HepG2 (cell line): ENCODE measurements around the gene CSF3R. TPM values are rescaled to one million over a fixed set of nuclear protein-coding genes. Genes with fewer than 3 reads are reported as not detected.
A peak's percentile ranks its signal among the peaks of the same experiment; 100 is the strongest.

Experiments
- GFI1 ChIP-seq: sonication (generic); formaldehyde crosslinking; IDR thresholded peaks from 2 replicates; pipeline ENCODE4 v1.5.0; 2020; ENCODE audit warnings: missing genetic modification reagents, mild to moderate bottlenecking, borderline replicate concordance
- GZF1 ChIP-seq: sonication (generic); formaldehyde crosslinking; IDR thresholded peaks from 2 replicates; pipeline ENCODE4 v1.5.1; 2020; ENCODE audit warnings: mild to moderate bottlenecking, missing genetic modification reagents
- HCFC1 ChIP-seq: fragments of 150-350 bp; IDR thresholded peaks from 2 replicates; pipeline ENCODE4 v1.6.1; 2014; ENCODE audit warnings: low read depth, low read length
- KLF6 ChIP-seq: IDR thresholded peaks from 2 replicates; pipeline ENCODE4 v1.8.0; 2016; ENCODE audit warnings: missing biosample characterization, missing genetic modification reagents
- NCOA1 ChIP-seq: sonication (generic); formaldehyde crosslinking; IDR thresholded peaks from 2 replicates; pipeline ENCODE4 v1.9.0; 2021; ENCODE audit warnings: missing genetic modification reagents
- RARG ChIP-seq: sonication (generic); formaldehyde crosslinking; IDR thresholded peaks from 2 replicates; pipeline ENCODE4 v1.4.0; 2020; ENCODE audit warnings: low read depth, mild to moderate bottlenecking, missing genetic modification reagents
- SP1 ChIP-seq, 2 experiments: fragments of 450-650 bp in 1 of 2; sonication (generic) in 1 of 2; formaldehyde crosslinking in 1 of 2; IDR thresholded peaks; 2 replicates each; pipeline versions ENCODE4 v1.4.0 to v1.6.1; 2016 to 2020; ENCODE audit warnings: missing genetic modification reagents in 1 of 2
- SRSF9 ChIP-seq: fragments of 200-400 bp; formaldehyde crosslinking; IDR thresholded peaks from 2 replicates; pipeline ENCODE4 v1.6.1; 2018; ENCODE audit warnings: borderline replicate concordance, mild to moderate bottlenecking, low read depth, low read length; ENCODE audit not compliant: insufficient read depth, poor library complexity, severe bottlenecking
- TCF12 ChIP-seq, 2 experiments: fragments of 450-650 bp in 1 of 2; sonication (generic) in 1 of 2; formaldehyde crosslinking in 1 of 2; IDR thresholded peaks; 2 replicates each; pipeline versions ENCODE4 v1.6.1 to v1.8.0; 2017 to 2022; ENCODE audit warnings: antibody characterized with exemption in 1 of 2, mild to moderate bottlenecking in 1 of 2, missing genetic modification reagents in 1 of 2, moderate library complexity in 1 of 2
- ZBTB34 ChIP-seq: sonication (generic); formaldehyde crosslinking; IDR thresholded peaks from 2 replicates; pipeline ENCODE4 v1.8.0; 2022; ENCODE audit warnings: mild to moderate bottlenecking, missing genetic modification reagents
- ZFP91 ChIP-seq: sonication (generic); formaldehyde crosslinking; IDR thresholded peaks from 2 replicates; pipeline ENCODE4 v1.9.0; 2022; ENCODE audit warnings: missing genetic modification reagents, mild to moderate bottlenecking, borderline replicate concordance
- ZNF274 ChIP-seq: sonication (generic); formaldehyde crosslinking; IDR thresholded peaks from 2 replicates; pipeline ENCODE4 v1.5.1; 2020; ENCODE audit warnings: mild to moderate bottlenecking, missing genetic modification reagents
- ZNF276 ChIP-seq: sonication (generic); formaldehyde crosslinking; IDR thresholded peaks from 2 replicates; pipeline ENCODE4 v1.4.0; 2020; ENCODE audit warnings: mild to moderate bottlenecking, low read depth, missing genetic modification reagents
- ZNF331 ChIP-seq: sonication (generic); formaldehyde crosslinking; IDR thresholded peaks from 2 replicates; pipeline ENCODE4 v1.4.0; 2020; ENCODE audit warnings: missing genetic modification reagents
- ZNF333 ChIP-seq: sonication (generic); formaldehyde crosslinking; IDR thresholded peaks from 2 replicates; pipeline ENCODE4 v1.4.0; 2020; ENCODE audit warnings: mild to moderate bottlenecking, missing genetic modification reagents, borderline replicate concordance
- ZNF530 ChIP-seq: sonication (generic); formaldehyde crosslinking; IDR thresholded peaks from 2 replicates; pipeline ENCODE4 v1.5.0; 2020; ENCODE audit warnings: low read depth, mild to moderate bottlenecking, missing genetic modification reagents
- ZNF562 ChIP-seq: sonication (generic); formaldehyde crosslinking; IDR thresholded peaks from 2 replicates; pipeline ENCODE4 v1.8.0; 2022; ENCODE audit warnings: missing genetic modification reagents, borderline replicate concordance
- ZNF883 ChIP-seq: sonication (generic); formaldehyde crosslinking; IDR thresholded peaks from 2 replicates; pipeline ENCODE4 v1.5.1; 2020; ENCODE audit warnings: mild to moderate bottlenecking, missing genetic modification reagents; ENCODE audit errors: not compliant biosample characterization
- polyA plus RNA-seq, 8 experiments: library from polyadenylated mRNA; depleted of rRNA in 3 of 8; stranded (reverse) in 7 of 8; unstranded in 1 of 8; fragments of >200 nt; fragmentation: Illumina TruSeq in 4 of 8; extraction: Trizol in 4 of 8; gene quantifications; 2 replicates each; pipeline versions ENCODE4 v1.2.1 to v1.2.3, GENCODE V29; 2011 to 2016; ENCODE audit warnings: low read depth in 4 of 8, missing spikeins in 1 of 8, mixed read lengths in 1 of 8; ENCODE audit not compliant: insufficient read depth in 1 of 8
- total RNA-seq, 5 experiments: library from RNA; depleted of rRNA; stranded (reverse); fragments of >200 nt; fragmentation: Illumina TruSeq; extraction: Trizol; gene quantifications; 2 replicates each; pipeline ENCODE4 v1.2.3, GENCODE V29; 2016; ENCODE audit warnings: low read depth in 1 of 5
- TF ChIP-seq, protein P1 (sequence below): sonication (generic); formaldehyde crosslinking; IDR thresholded peaks from 2 replicates; pipeline ENCODE4 v1.5.0; 2020; ENCODE audit warnings: mild to moderate bottlenecking, missing genetic modification reagents
- TF ChIP-seq, protein P2 (sequence below): conservative IDR thresholded peaks from 2 replicates; pipeline ENCODE4 v1.6.1; 2018; ENCODE audit warnings: missing genetic modification reagents

CSF3R gene
- total and polyA plus RNA-seq, 2 of the 13 experiments (the other 11 are each of a cell fraction or from before 2014, with no cell fraction given), result 11.9 to 28.8 TPM

GRCh38 chr1:36463803-36464604, 18.7 kb downstream of the CSF3R start, which contains the start of gene MRPS15 (continued):
- TF ChIP-seq ZNF333, result no peak
- no peak for TF ChIP-seq ZNF530 (CRISPR knock-in tag)
- no peak for TF ChIP-seq SRSF9
- TF ChIP-seq, protein P1, sequence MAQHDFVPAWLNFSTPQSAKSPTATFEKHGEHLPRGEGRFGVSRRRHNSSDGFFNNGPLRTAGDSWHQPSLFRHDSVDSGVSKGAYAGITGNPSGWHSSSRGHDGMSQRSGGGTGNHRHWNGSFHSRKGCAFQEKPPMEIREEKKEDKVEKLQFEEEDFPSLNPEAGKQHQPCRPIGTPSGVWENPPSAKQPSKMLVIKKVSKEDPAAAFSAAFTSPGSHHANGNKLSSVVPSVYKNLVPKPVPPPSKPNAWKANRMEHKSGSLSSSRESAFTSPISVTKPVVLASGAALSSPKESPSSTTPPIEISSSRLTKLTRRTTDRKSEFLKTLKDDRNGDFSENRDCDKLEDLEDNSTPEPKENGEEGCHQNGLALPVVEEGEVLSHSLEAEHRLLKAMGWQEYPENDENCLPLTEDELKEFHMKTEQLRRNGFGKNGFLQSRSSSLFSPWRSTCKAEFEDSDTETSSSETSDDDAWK (CRISPR knock-in tag), result no peak
- TF ChIP-seq ZNF562 (CRISPR knock-in tag), result 0 out of 2 replicates have a peak, but pooled peaks have one; percentile 35
- no peak for TF ChIP-seq ZBTB34 (CRISPR knock-in tag)
- TF ChIP-seq, protein P2, sequence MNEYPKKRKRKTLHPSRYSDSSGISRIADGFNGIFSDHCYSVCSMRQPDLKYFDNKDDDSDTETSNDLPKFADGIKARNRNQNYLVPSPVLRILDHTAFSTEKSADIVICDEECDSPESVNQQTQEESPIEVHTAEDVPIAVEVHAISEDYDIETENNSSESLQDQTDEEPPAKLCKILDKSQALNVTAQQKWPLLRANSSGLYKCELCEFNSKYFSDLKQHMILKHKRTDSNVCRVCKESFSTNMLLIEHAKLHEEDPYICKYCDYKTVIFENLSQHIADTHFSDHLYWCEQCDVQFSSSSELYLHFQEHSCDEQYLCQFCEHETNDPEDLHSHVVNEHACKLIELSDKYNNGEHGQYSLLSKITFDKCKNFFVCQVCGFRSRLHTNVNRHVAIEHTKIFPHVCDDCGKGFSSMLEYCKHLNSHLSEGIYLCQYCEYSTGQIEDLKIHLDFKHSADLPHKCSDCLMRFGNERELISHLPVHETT (CRISPR knock-in tag), result peak; percentile 100
- TF ChIP-seq GFI1 (CRISPR knock-in tag), result peak; percentile 80; the same call in 1 of the 2 replicates
- peak; percentile 90; the same call in 1 of the 2 replicates for TF ChIP-seq ZFP91 (CRISPR knock-in tag)
- 0 out of 2 replicates have a peak, but pooled peaks have one; percentile 24 for TF ChIP-seq ZNF276 (CRISPR knock-in tag)
- no peak for TF ChIP-seq SP1 (IDR thresholded peaks at IDR 0.05)
- peak; percentile 92 for TF ChIP-seq SP1 (CRISPR knock-in tag; IDR thresholded peaks at IDR 0.05)
- TF ChIP-seq KLF6 (CRISPR knock-in tag), result peak; percentile 83; the same call in 1 of the 2 replicates
- peak; percentile 14; the same call in 1 of the 2 replicates for TF ChIP-seq NCOA1 (CRISPR knock-in tag)
- TF ChIP-seq RARG (CRISPR knock-in tag), result no peak
- TF ChIP-seq TCF12 (IDR thresholded peaks at IDR 0.05), result no peak
- TF ChIP-seq TCF12 (CRISPR knock-in tag; IDR thresholded peaks at IDR 0.05), result 0 out of 2 replicates have a peak, but pooled peaks have one; percentile 21
- TF ChIP-seq ZNF274, result peak; percentile 97
- TF ChIP-seq ZNF883 (CRISPR knock-in tag), result peak; percentile 83
- TF ChIP-seq HCFC1, result peak; percentile 87
- TF ChIP-seq ZNF331 (CRISPR knock-in tag), result peak; percentile 89
- TF ChIP-seq GZF1 (CRISPR knock-in tag), result no peak
